Fibroblast of villous mesenchyme (primary cell): ENCODE measurements around the gene ESYT2. TPM values are rescaled to one million over a fixed set of nuclear protein-coding genes. Genes with fewer than 3 reads are reported as not detected.
A peak's percentile ranks its signal among the peaks of the same experiment; 100 is the strongest.
"Not testable (repeated sequence)": the region's sequence is repeated elsewhere in the genome, so short reads cannot be mapped to it uniquely, and the experiment has no call there.

Experiments
- DNase-seq: peaks from one replicate; pipeline ENCODE4 v3.0.0-alpha.2; 2010; ENCODE audit warnings: low read depth
- H3K4me3 ChIP-seq: 2 replicates; pipeline ENCODE4 v1.5.1; 2011; ENCODE audit warnings: low read depth, mild to moderate bottlenecking, low read length
- total RNA-seq: library from RNA; depleted of rRNA; stranded (reverse); fragments of >200 nt; gene quantifications from 2 replicates; pipeline ENCODE4 v1.2.3, GENCODE V29; 2012
- TF ChIP-seq, protein P1 (sequence below): IDR thresholded peaks from 2 replicates; pipeline ENCODE4 v1.5.1; 2012; ENCODE audit warnings: low read depth, mild to moderate bottlenecking, low read length; ENCODE audit not compliant: insufficient read depth

ESYT2 gene
- total RNA-seq, 1 donor = 75.1 TPM

- TF ChIP-seq, protein P1, sequence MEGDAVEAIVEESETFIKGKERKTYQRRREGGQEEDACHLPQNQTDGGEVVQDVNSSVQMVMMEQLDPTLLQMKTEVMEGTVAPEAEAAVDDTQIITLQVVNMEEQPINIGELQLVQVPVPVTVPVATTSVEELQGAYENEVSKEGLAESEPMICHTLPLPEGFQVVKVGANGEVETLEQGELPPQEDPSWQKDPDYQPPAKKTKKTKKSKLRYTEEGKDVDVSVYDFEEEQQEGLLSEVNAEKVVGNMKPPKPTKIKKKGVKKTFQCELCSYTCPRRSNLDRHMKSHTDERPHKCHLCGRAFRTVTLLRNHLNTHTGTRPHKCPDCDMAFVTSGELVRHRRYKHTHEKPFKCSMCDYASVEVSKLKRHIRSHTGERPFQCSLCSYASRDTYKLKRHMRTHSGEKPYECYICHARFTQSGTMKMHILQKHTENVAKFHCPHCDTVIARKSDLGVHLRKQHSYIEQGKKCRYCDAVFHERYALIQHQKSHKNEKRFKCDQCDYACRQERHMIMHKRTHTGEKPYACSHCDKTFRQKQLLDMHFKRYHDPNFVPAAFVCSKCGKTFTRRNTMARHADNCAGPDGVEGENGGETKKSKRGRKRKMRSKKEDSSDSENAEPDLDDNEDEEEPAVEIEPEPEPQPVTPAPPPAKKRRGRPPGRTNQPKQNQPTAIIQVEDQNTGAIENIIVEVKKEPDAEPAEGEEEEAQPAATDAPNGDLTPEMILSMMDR = no peak
- no peak for DNase-seq
- H3K4me3 ChIP-seq = no peak overlapping the region
Observed at GRCh38 chr7:158706273-158706704, 123.0 kb downstream of the ESYT2 start.

DNA sequence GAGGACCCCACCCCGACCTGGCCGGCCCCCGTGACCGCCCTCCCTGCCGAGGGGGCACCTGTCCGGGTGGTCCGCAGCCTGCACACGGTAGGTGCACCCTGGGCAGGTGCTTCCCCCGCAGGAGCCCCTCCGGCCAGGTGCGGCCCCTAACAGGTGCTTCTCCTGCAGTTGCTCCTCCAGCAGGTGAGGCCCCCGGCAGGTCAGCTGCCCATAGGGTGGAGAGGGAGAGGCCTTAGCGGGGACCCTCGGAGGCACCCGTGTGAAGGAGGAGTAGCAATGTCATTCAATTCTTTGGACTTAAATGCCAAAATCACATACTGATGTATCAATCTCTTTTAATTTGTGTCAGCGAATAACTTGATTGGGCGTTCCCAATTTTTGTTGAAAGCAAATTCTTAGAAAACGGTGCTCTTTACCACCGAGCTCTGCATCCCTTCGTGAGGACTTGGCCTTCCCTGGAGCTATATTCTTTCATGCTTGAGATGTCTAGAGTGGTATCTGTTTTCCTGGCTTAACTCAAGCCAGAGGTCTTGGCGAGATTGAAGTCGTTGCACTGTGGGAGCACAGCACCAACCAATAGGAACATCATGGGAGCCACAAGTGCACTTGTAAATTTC lies 124.0 kb downstream of the ESYT2 start:
- peak; percentile 19 for DNase-seq
- TF ChIP-seq, protein P1 = no peak

GRCh38 chr7:158704524-158705233 lies 124.6 kb downstream of the ESYT2 start, which contains the start of gene NCAPG2:
NCAPG2 (minus strand) TSS chr7:158704804; CDS start chr7:158701899, 2,905 bp downstream.
- DNase-seq = peak; percentile 99
- TF ChIP-seq, protein P1 = no peak
- peak within 1 kb of the TSS; percentile 84 for H3K4me3 ChIP-seq

More for the DNA sequence above, 124.0 kb downstream of the ESYT2 start:
- H3K4me3 ChIP-seq = peak overlapping the region; percentile 84

DNA sequence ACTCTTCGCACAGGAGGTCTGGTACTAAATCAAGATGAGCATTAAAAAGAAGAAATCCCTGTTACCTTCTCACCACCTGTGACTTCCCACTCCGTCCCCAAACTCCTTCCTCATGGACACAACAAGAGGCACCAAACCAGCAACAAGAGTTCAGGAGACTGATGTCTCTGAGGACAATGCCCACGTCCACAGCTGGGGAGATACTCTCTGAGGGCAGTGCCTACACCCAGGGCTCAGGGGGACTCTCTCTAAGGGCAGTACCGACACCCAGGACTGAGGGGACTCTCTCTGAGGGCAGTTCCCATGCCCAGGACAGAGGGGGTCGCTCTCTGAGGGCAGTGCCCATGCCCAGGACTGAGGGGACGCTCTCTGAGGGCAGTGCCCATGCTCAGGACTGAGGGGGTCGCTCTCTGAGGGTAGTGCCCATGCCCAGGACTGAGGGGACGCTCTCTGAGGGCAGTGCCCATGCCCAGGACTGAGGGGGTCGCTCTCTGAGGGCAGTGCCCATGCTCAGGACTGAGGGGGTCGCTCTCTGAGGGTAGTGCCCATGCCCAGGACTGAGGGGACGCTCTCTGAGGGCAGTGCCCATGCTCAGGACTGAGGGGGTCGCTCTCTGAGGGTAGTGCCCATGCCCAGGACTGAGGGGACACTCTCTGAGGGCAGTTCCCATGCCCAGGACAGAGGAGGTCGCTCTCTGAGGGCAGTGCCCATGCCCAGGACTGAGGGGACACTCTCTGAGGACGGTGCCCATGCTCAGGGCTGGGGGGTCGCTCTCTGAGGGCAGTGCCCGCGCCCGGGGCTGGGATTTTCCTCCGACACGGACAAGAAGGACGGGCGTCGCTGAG lies 125.4 kb downstream of the ESYT2 start:
- peak overlapping the region; percentile 84 for H3K4me3 ChIP-seq
- not testable (repeated sequence) for DNase-seq

DNA sequence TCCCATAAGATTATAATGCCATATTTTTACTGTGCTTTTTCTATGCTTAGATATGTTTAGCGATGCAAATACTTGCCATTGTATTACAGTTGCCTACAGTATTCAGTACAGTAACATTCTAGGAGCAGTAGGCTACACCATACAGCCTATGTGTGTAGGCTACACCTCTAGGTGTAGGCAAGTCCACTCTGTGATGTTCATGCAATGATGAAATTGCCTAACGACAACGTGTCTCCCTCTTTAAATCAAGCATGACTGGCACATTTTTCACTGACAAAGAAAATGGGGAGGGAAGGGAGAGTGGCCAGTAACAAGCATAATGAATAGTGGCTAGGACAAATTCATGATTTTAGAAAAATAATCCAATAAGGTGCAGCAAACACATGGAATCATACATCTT lies 126.4 kb downstream of the ESYT2 start:
- DNase-seq = no peak
- TF ChIP-seq, protein P1 = no peak
- H3K4me3 ChIP-seq = peak overlapping the region; percentile 84

DNA sequence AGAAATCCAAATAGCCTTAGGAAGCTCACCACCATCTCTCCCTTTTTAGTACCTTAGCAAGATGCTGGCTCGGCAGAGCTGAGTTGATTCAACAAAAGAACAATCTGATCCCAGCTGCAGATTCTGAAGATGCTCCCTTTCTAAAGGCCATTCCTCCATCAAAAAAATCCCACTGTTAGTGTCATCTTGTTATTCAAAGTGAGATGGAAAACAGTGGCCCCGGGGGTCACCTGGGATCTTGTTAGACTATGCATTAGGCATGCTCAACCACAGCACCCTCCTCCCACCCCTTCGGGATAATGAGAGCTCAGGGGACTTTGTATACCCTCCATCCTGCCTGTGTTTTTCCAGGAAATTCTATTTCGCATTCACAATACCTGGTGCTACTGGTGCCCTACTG lies 127.1 kb downstream of the ESYT2 start:
- TF ChIP-seq, protein P1 = no peak
- no peak for DNase-seq
- no peak overlapping the region for H3K4me3 ChIP-seq

GRCh38 chr7:158700008-158700407 lies 129.3 kb downstream of the ESYT2 start:
- H3K4me3 ChIP-seq = no peak overlapping the region
- DNase-seq = no peak
- TF ChIP-seq, protein P1 = no peak
